PC-9 (cell line): Measurements from ENCODE around the gene KIF5A. TPM values are rescaled to one million over a fixed set of nuclear protein-coding genes. Genes with fewer than 3 reads are reported as not detected.
A peak's percentile ranks its signal among the peaks of the same experiment; 100 is the strongest.

Source experiments
- BruUV-seq: library from RNA; stranded (reverse); fragments of 400-500 nt; replicated peaks from 2 replicates; lab custom pipeline; 2021; lab: Mats Ljungman, UMichigan
- CTCF ChIA-PET: fragments of 300-600 bp; sonication (Branson Sonifier 250); formaldehyde crosslinking; loops from one replicate; lab custom pipeline; 2022; ENCODE audit warnings: antibody characterized with exemption; lab: Charles Lee
- POLR2A ChIA-PET: fragments of 300-600 bp; sonication (Branson Sonifier 250); formaldehyde crosslinking; loops from one replicate; lab custom pipeline; 2022; ENCODE audit warnings: antibody characterized with exemption; ENCODE audit not compliant: unreplicated experiment; lab: Charles Lee
- DNase-seq, 2 experiments: peaks; one replicate each; pipeline versions ENCODE4 v3.0.0 to v3.0.0-alpha.2; 2015 to 2022; ENCODE audit warnings: mixed read lengths in 1 of 2
- H2AFZ ChIP-seq: fragments of 200-600 bp; sonication (generic); 2 replicates; pipeline ENCODE4 v1.8.1; 2017; ENCODE audit warnings: antibody characterized with exemption
- H3F3A ChIP-seq: fragments of 200-600 bp; sonication (generic); 2 replicates; pipeline ENCODE4 v1.8.1; 2017; ENCODE audit warnings: antibody characterized with exemption, mild to moderate bottlenecking, low read depth; ENCODE audit not compliant: insufficient read depth
- H3K27ac ChIP-seq: fragments of 200-600 bp; sonication (generic); 2 replicates; pipeline ENCODE4 v1.6.1; 2016; ENCODE audit warnings: mixed run types
- H3K27me3 ChIP-seq: fragments of 200-600 bp; sonication (generic); 2 replicates; pipeline ENCODE4 v1.6.1; 2016; ENCODE audit warnings: low read depth, mixed run types; ENCODE audit not compliant: insufficient read depth
- H3K36me3 ChIP-seq: fragments of 200-600 bp; sonication (generic); 2 replicates; pipeline ENCODE4 v1.6.1; 2016; ENCODE audit warnings: low read depth, mixed run types
- H3K4me1 ChIP-seq: fragments of 200-600 bp; sonication (generic); replicated peaks from 2 replicates; pipeline ENCODE4 v1.6.1; 2016; ENCODE audit warnings: mixed run types; ENCODE audit not compliant: insufficient read depth
- H3K4me2 ChIP-seq: fragments of 200-600 bp; sonication (generic); 2 replicates; pipeline ENCODE4 v1.6.1; 2017; ENCODE audit warnings: mixed run types
- H3K4me3 ChIP-seq: fragments of 200-600 bp; sonication (generic); 2 replicates; pipeline ENCODE4 v1.6.1; 2016; ENCODE audit warnings: mixed run types
- H3K79me2 ChIP-seq: fragments of 200-600 bp; sonication (generic); 2 replicates; pipeline ENCODE4 v1.6.1; 2017; ENCODE audit warnings: low read depth, mixed run types
- H3K9me2 ChIP-seq: fragments of 200-600 bp; sonication (generic); 2 replicates; pipeline ENCODE4 v1.8.1; 2017; ENCODE audit warnings: mild to moderate bottlenecking; ENCODE audit not compliant: insufficient read depth
- H3K9me3 ChIP-seq: fragments of 200-600 bp; sonication (generic); 2 replicates; pipeline ENCODE4 v1.8.1; 2016; ENCODE audit warnings: low read depth; ENCODE audit not compliant: insufficient read depth
- H4K20me1 ChIP-seq: fragments of 200-600 bp; sonication (generic); 2 replicates; pipeline ENCODE4 v1.8.1; 2017; ENCODE audit not compliant: insufficient read depth
- EZH2 ChIP-seq: fragments of 200-600 bp; sonication (generic); IDR thresholded peaks from 2 replicates; pipeline ENCODE4 v1.8.0; 2017; ENCODE audit warnings: antibody characterized with exemption, low read depth
- intact Hi-C: fragments of 100-400 bp; cut with micrococcal nuclease; formaldehyde crosslinking; loops from one replicate; pipeline ENCODE4 v1.10.0; 2022; ENCODE audit not compliant: unreplicated experiment
- total RNA-seq: library from RNA; stranded (reverse); gene quantifications from 2 replicates; pipeline ENCODE4 v1.2.3, GENCODE V29; 2021
- TF ChIP-seq, protein P1 (sequence below): fragments of 200-600 bp; sonication (generic); conservative IDR thresholded peaks from 2 replicates; pipeline ENCODE4 v1.6.1; 2017; ENCODE audit warnings: mixed run types, antibody characterized with exemption, mild to moderate bottlenecking, moderate library complexity

Gene KIF5A
- total RNA-seq, 1 experiment from 2014 or later, result 0.07 TPM

GRCh38 chr12:57628280-57629191 lies 78.7 kb downstream of the KIF5A start:
- H3K27me3 ChIP-seq, result peaks cover 9% of the 10 kb centered on the region; the same call in 1 of the 2 replicates
- no peaks in the 10 kb centered on the region for H3K36me3 ChIP-seq
- BruUV-seq, result no TSS peak
- peaks cover 5% of the 10 kb centered on the region; the same call in 1 of the 2 replicates for H3K4me1 ChIP-seq
- no peaks in the 10 kb centered on the region for H3K9me3 ChIP-seq
- no peaks in the 10 kb centered on the region for H4K20me1 ChIP-seq
- no peaks in the 10 kb centered on the region for H3F3A ChIP-seq
- H3K27ac ChIP-seq, result no peak overlapping the region
- no peaks in the 10 kb centered on the region for H3K9me2 ChIP-seq
- ChIA-PET CTCF (no interaction called here), POLR2A (interaction anchor here (0.6 kb wide), 1 partner anchor 37 kb away, joined by 3 read pairs; no protein-coding TSS in a partner anchor)
- no peak for DNase-seq
- intact Hi-C loops, result no loop called here
- no peak for TF ChIP-seq EZH2
- TF ChIP-seq, protein P1, sequence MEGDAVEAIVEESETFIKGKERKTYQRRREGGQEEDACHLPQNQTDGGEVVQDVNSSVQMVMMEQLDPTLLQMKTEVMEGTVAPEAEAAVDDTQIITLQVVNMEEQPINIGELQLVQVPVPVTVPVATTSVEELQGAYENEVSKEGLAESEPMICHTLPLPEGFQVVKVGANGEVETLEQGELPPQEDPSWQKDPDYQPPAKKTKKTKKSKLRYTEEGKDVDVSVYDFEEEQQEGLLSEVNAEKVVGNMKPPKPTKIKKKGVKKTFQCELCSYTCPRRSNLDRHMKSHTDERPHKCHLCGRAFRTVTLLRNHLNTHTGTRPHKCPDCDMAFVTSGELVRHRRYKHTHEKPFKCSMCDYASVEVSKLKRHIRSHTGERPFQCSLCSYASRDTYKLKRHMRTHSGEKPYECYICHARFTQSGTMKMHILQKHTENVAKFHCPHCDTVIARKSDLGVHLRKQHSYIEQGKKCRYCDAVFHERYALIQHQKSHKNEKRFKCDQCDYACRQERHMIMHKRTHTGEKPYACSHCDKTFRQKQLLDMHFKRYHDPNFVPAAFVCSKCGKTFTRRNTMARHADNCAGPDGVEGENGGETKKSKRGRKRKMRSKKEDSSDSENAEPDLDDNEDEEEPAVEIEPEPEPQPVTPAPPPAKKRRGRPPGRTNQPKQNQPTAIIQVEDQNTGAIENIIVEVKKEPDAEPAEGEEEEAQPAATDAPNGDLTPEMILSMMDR, result no peak
- no peaks in the 10 kb centered on the region for H3K79me2 ChIP-seq
- H3K4me2 ChIP-seq, result no peak overlapping the region
- no peak overlapping the region for H2AFZ ChIP-seq
- no peak overlapping the region for H3K4me3 ChIP-seq

- Histone ChIP-seq H3F3A (no peaks in the 10 kb centered on the region), H3K36me3 (no peaks in the 10 kb centered on the region), H3K9me3 (no peaks in the 10 kb centered on the region), H3K9me2 (no peaks in the 10 kb centered on the region), H2AFZ (no peak overlapping the region), H3K79me2 (no peaks in the 10 kb centered on the region), H3K4me3 (no peak overlapping the region), H3K4me2 (no peak overlapping the region), H3K27ac (no peak overlapping the region), H3K27me3 (no peaks in the 10 kb centered on the region), H3K4me1 (peaks cover 8% of the 10 kb centered on the region; the same call in 1 of the 2 replicates), H4K20me1 (no peaks in the 10 kb centered on the region)
- no peak for DNase-seq
- BruUV-seq, result no TSS peak
- intact Hi-C loops, result loop anchor here (5.0 kb wide), 2 partner anchors 62 to 168 kb away; partner anchors contain the start of gene OS9
- ChIA-PET CTCF (no interaction called here), POLR2A (interaction anchor here (0.6 kb wide), 1 partner anchor 83 kb away, joined by 7 read pairs; no protein-coding TSS in a partner anchor)
- TF ChIP-seq EZH2, result no peak
- TF ChIP-seq, protein P1, result no peak
Measured at GRCh38 chr12:57629897-57630471, 80.1 kb downstream of the KIF5A start.

- intact Hi-C loops, result loop anchor here (5.0 kb wide), 2 partner anchors 61 to 169 kb away; partner anchors contain the start of gene OS9
- Histone ChIP-seq H3K9me3 (no peaks in the 10 kb centered on the region), H3K9me2 (no peaks in the 10 kb centered on the region), H3K27me3 (no peaks in the 10 kb centered on the region), H3K4me2 (no peak overlapping the region), H3K36me3 (no peaks in the 10 kb centered on the region), H3K4me1 (peaks cover 8% of the 10 kb centered on the region; the same call in 1 of the 2 replicates), H3K27ac (no peak overlapping the region), H3F3A (no peaks in the 10 kb centered on the region), H3K4me3 (no peak overlapping the region), H2AFZ (no peak overlapping the region), H4K20me1 (no peaks in the 10 kb centered on the region), H3K79me2 (no peaks in the 10 kb centered on the region)
- POLR2A ChIA-PET, result no interaction called here
- CTCF ChIA-PET, result no interaction called here
- no peak for DNase-seq
- TF ChIP-seq EZH2, result no peak
- TF ChIP-seq, protein P1, result no peak
- BruUV-seq, result TSS peak; percentile 13
Measured at GRCh38 chr12:57630891-57631433, 81.1 kb downstream of the KIF5A start.
